Hepatocyte (in vitro differentiated cells): ENCODE data around the gene DENND5A.
"Not testable (repeated sequence)": the region's sequence is repeated elsewhere in the genome, so short reads cannot be mapped to it uniquely, and the experiment has no call there.

Experiments
- EZH2phosphoT487 ChIP-seq: fragments of 200-600 bp; sonication (generic); IDR thresholded peaks from one replicate; pipeline ENCODE4 v1.6.1; 2018; ENCODE audit warnings: antibody characterized with exemption, mild to moderate bottlenecking, low read depth, moderate library complexity; ENCODE audit not compliant: unreplicated experiment, severe bottlenecking
- TF ChIP-seq, protein P1 (sequence below): fragments of 200-600 bp; sonication (generic); IDR thresholded peaks from 2 replicates; pipeline ENCODE4 v1.5.1; 2016; ENCODE audit warnings: antibody characterized with exemption, mild to moderate bottlenecking; ENCODE audit not compliant: poor library complexity

DNA sequence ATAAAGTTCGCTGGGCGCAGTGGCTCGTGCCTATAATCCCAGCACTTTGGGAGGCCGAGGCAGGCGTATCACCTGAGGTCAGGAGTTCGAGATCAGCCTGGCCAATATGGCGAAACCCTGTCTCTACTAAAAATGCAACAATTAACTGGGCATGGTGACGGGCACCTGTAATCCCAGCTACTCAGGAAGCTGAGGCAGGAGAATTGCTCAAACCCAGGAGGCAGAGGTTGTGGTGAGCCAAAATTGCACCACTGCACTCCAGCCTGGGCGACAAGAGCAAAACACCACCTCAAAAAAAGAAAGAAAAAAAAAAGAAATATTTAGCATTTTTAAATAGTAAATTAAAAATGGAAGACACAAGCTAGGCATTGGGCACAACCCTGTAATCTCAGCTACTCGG, 28.9 kb downstream of the DENND5A start:
- TF ChIP-seq, protein P1, sequence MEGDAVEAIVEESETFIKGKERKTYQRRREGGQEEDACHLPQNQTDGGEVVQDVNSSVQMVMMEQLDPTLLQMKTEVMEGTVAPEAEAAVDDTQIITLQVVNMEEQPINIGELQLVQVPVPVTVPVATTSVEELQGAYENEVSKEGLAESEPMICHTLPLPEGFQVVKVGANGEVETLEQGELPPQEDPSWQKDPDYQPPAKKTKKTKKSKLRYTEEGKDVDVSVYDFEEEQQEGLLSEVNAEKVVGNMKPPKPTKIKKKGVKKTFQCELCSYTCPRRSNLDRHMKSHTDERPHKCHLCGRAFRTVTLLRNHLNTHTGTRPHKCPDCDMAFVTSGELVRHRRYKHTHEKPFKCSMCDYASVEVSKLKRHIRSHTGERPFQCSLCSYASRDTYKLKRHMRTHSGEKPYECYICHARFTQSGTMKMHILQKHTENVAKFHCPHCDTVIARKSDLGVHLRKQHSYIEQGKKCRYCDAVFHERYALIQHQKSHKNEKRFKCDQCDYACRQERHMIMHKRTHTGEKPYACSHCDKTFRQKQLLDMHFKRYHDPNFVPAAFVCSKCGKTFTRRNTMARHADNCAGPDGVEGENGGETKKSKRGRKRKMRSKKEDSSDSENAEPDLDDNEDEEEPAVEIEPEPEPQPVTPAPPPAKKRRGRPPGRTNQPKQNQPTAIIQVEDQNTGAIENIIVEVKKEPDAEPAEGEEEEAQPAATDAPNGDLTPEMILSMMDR, result not testable (repeated sequence)
- not testable (repeated sequence) for TF ChIP-seq EZH2phosphoT487
